ENCODE data around the gene AGMAT. TPM values are rescaled to one million over a fixed set of nuclear protein-coding genes. Genes with fewer than 3 reads are reported as not detected.

AGMAT gene
- total and polyA plus RNA-seq, 9 of the 15 experiments (the other 6 are each of a cell fraction or from before 2014, with no cell fraction given), result not detected

- TF ChIP-seq ZBTB40 (IDR thresholded peaks at IDR 0.05) (peak; percentile 62; the same call in 1 of the 2 replicates), ZBTB40 (CRISPR knock-in tag; IDR thresholded peaks at IDR 0.05) (peak; percentile 53; the same call in 1 of the 2 replicates), NRF1 (conservative IDR thresholded peaks at IDR 0.05 in 1 of 2, IDR thresholded peaks at IDR 0.05 in 1 of 2) (peak; percentile 80 to 85; a peak in 2 of 4 replicates), CBFA2T2 (conservative IDR thresholded peaks at IDR 0.05) (no peak), SMAD4 (CRISPR knock-in tag; conservative IDR thresholded peaks at IDR 0.05) (peak; percentile 96), JUNB (CRISPR knock-in tag; conservative IDR thresholded peaks at IDR 0.05) (no peak), ZBTB43 (CRISPR knock-in tag; IDR thresholded peaks at IDR 0.05) (no peak), ZNF668 (CRISPR knock-in tag; IDR thresholded peaks at IDR 0.05) (peak; percentile 12; the same call in 1 of the 2 replicates), MAFK (IDR thresholded peaks at IDR 0.05; ENCODE audit: low read length) (no peak; the same call in 1 of the 2 replicates), RBFOX2 (IDR thresholded peaks at IDR 0.05; ENCODE audit: low read depth, low read length) (peak; percentile 98), TBP (optimal IDR thresholded peaks at IDR 0.05; ENCODE audit: low read depth, low read length) (peak; percentile 92), CAMTA2 (CRISPR knock-in tag; conservative IDR thresholded peaks at IDR 0.05) (0 out of 2 replicates have a peak, but pooled peaks have one; percentile 62), NFIX (CRISPR knock-in tag; IDR thresholded peaks at IDR 0.05; ENCODE audit: low read depth) (no peak), ZNF764 (CRISPR knock-in tag; IDR thresholded peaks at IDR 0.05; ENCODE audit: low read depth) (peak; percentile 77), CREB1 (IDR thresholded peaks at IDR 0.05) (peak; percentile 69; the same call in 1 of the 2 replicates), CREB1 (CRISPR knock-in tag; IDR thresholded peaks at IDR 0.05) (peak; percentile 64), POLR2B (IDR thresholded peaks at IDR 0.05; ENCODE audit: low read depth, partially characterized antibody) (no peak), SPI1 (IDR thresholded peaks at IDR 0.05; ENCODE audit: borderline replicate concordance, low read depth, low read length) (peak; percentile 70; the same call in 1 of the 2 replicates), FOXK1 (CRISPR knock-in tag; IDR thresholded peaks at IDR 0.05; ENCODE audit: borderline replicate concordance) (peak; percentile 58; the same call in 1 of the 2 replicates)
Observed at GRCh38 chr1:15617173-15618076, 32.6 kb upstream of the AGMAT start, which contains the start of gene DDI2 (continued).

Data from K562 (cell line).